Measurements from ENCODE around the gene F8. TPM values are rescaled to one million over a fixed set of nuclear protein-coding genes. Genes with fewer than 3 reads are reported as not detected.
"Not testable (repeated sequence)": the region's sequence is repeated elsewhere in the genome, so short reads cannot be mapped to it uniquely, and the experiment has no call there.

F8 gene
- total and polyA plus RNA-seq, 8 donors: 4.1 to 27.4 (median 5.2) TPM

GRCh38 chrX:154961947-154962346 is 60.6 kb downstream of the F8 start:
- Histone ChIP-seq H3K4me1 (no peaks in the 10 kb centered on the region), H3K27ac (no peak overlapping the region), H3K4me3 (no peak overlapping the region), H3K27me3 (no peaks in the 10 kb centered on the region), H3K36me3 (no peaks in the 10 kb centered on the region), H3K9me3 (peaks cover 0 to 5% of the 10 kb centered on the region in 2 donors)
- no peak for DNase-seq
- ATAC-seq: no peak
- intact Hi-C loops (cut with DNase I): no loop called here
- TF ChIP-seq CTCF (IDR thresholded peaks at IDR 0.05): no peak

- H3K27ac ChIP-seq; DNase-seq; H3K27me3 ChIP-seq; intact Hi-C loops (cut with DNase I); ATAC-seq; H3K4me3 ChIP-seq; H3K9me3 ChIP-seq; H3K4me1 ChIP-seq; H3K36me3 ChIP-seq: not testable (repeated sequence)
Measured at GRCh38 chrX:154955799-154956198, 66.7 kb downstream of the F8 start.

GRCh38 chrX:154939265-154939664 is 83.3 kb downstream of the F8 start:
- intact Hi-C loops (cut with DNase I); DNase-seq; H3K4me3 ChIP-seq; ATAC-seq; H3K27me3 ChIP-seq; H3K4me1 ChIP-seq; H3K36me3 ChIP-seq; H3K27ac ChIP-seq; H3K9me3 ChIP-seq: not testable (repeated sequence)

- H3K36me3 ChIP-seq; H3K4me3 ChIP-seq; intact Hi-C loops (cut with DNase I); H3K27me3 ChIP-seq; DNase-seq; H3K9me3 ChIP-seq; ATAC-seq; H3K4me1 ChIP-seq; H3K27ac ChIP-seq: not testable (repeated sequence)
Measured at GRCh38 chrX:154924771-154925170, 97.8 kb downstream of the F8 start.

GRCh38 chrX:154918060-154918483 is 104.5 kb downstream of the F8 start:
- intact Hi-C loops (cut with DNase I): no loop called here
- TF ChIP-seq CTCF (IDR thresholded peaks at IDR 0.05): peak in 1 of 2 donors; percentile 25
- H3K9me3 ChIP-seq: no peaks in the 10 kb centered on the region
- no peaks in the 10 kb centered on the region for H3K27me3 ChIP-seq
- H3K4me3 ChIP-seq: no peak overlapping the region
- H3K27ac ChIP-seq: no peak overlapping the region
- no peaks in the 10 kb centered on the region for H3K36me3 ChIP-seq
- peak; percentile 83 for ATAC-seq
- peak in 3 of 4 donors; percentile 38 to 79 (median 40) for DNase-seq
- no peaks in the 10 kb centered on the region for H3K4me1 ChIP-seq

- no peak overlapping the region for H3K27ac ChIP-seq
- intact Hi-C loops (cut with DNase I): no loop called here
- H3K36me3 ChIP-seq: no peaks in the 10 kb centered on the region
- H3K4me1 ChIP-seq: no peaks in the 10 kb centered on the region
- H3K27me3 ChIP-seq: no peaks in the 10 kb centered on the region
- no peak for ATAC-seq
- TF ChIP-seq CTCF (IDR thresholded peaks at IDR 0.05): no peak
- no peak for DNase-seq
- peaks cover 0 to 2% of the 10 kb centered on the region in 2 donors for H3K9me3 ChIP-seq
- no peak overlapping the region for H3K4me3 ChIP-seq
Measured at GRCh38 chrX:154914052-154914451, 108.5 kb downstream of the F8 start.

- H3K27ac ChIP-seq; H3K4me1 ChIP-seq; ATAC-seq; intact Hi-C loops (cut with DNase I); H3K36me3 ChIP-seq; H3K9me3 ChIP-seq; H3K27me3 ChIP-seq; DNase-seq; H3K4me3 ChIP-seq: not testable (repeated sequence)
Measured at GRCh38 chrX:154910528-154910927, 112.0 kb downstream of the F8 start.

GRCh38 chrX:154910048-154910447 is 112.5 kb downstream of the F8 start:
- H3K27ac ChIP-seq; ATAC-seq; H3K27me3 ChIP-seq; H3K4me1 ChIP-seq; intact Hi-C loops (cut with DNase I); H3K36me3 ChIP-seq; H3K4me3 ChIP-seq; H3K9me3 ChIP-seq; DNase-seq: not testable (repeated sequence)

All from left lung (tissue), 10 donors.